H1 (cell line): ENCODE data around the gene PPP1R12B. TPM values are rescaled to one million over a fixed set of nuclear protein-coding genes. Genes with fewer than 3 reads are reported as not detected.

Experiments
- CTCF ChIA-PET: fragments of 300-600 bp; sonication (Branson Sonifier 250); formaldehyde crosslinking; loops from one replicate; lab custom pipeline; 2021; ENCODE audit not compliant: partially characterized antibody; lab: Charles Lee
- POLR2A ChIA-PET: fragments of 300-600 bp; sonication (Branson Sonifier 250); formaldehyde crosslinking; loops from one replicate; lab custom pipeline; 2021; ENCODE audit warnings: inconsistent platforms; ENCODE audit not compliant: partially characterized antibody; lab: Charles Lee
- DNase-seq, 2 experiments: peaks; one replicate each; pipeline versions ENCODE4 v3.0.0 to v3.0.0-alpha.2; 2010 to 2022; ENCODE audit warnings: low spot score in 2 of 2, low read depth in 1 of 2, mixed read lengths in 1 of 2
- FAIRE-seq: peaks from 2 replicates; lab custom pipeline; 2011; peaks lifted over from hg19 to GRCh38; lab: Jason Lieb, UNC
- H2AFZ ChIP-seq: 2 replicates; pipeline ENCODE4 v1.8.1; 2012; ENCODE audit warnings: low read length, inconsistent platforms
- H2AK5ac ChIP-seq: 2 replicates; pipeline ENCODE4 v1.6.1; 2013; ENCODE audit warnings: low read depth, low read length
- H2BK120ac ChIP-seq: replicated peaks from 2 replicates; pipeline ENCODE3; 2013; ENCODE audit warnings: low read depth, low read length, inconsistent platforms
- H2BK12ac ChIP-seq: 2 replicates; pipeline ENCODE4 v1.6.1; 2013; ENCODE audit warnings: low read depth, low read length
- H2BK15ac ChIP-seq: 2 replicates; pipeline ENCODE4 v1.6.1; 2013; ENCODE audit warnings: low read length
- H2BK20ac ChIP-seq: 2 replicates; pipeline ENCODE4 v1.6.1; 2013; ENCODE audit warnings: low read length
- H2BK5ac ChIP-seq: 2 replicates; pipeline ENCODE4 v1.6.1; 2013; ENCODE audit warnings: low read depth, low read length
- H3K14ac ChIP-seq: 2 replicates; pipeline ENCODE4 v1.6.1; 2013; ENCODE audit warnings: inconsistent platforms; ENCODE audit not compliant: insufficient read length
- H3K18ac ChIP-seq: 2 replicates; pipeline ENCODE4 v1.6.1; 2013; ENCODE audit warnings: low read length; ENCODE audit errors: extremely low read depth
- H3K23ac ChIP-seq: 2 replicates; pipeline ENCODE4 v1.6.1; 2013; ENCODE audit warnings: inconsistent platforms; ENCODE audit not compliant: insufficient read length
- H3K23me2 ChIP-seq: 2 replicates; pipeline ENCODE4 v1.6.1; 2013; ENCODE audit warnings: low read depth, low read length
- H3K27ac ChIP-seq: 2 replicates; pipeline ENCODE4 v1.6.1; 2011; ENCODE audit warnings: low read depth, low read length, inconsistent platforms
- H3K27me3 ChIP-seq, 4 experiments: replicated peaks in 1 of 4; 1 replicate in 1 of 4; 2 replicates in 3 of 4; pipeline versions ENCODE4 v1.6.1 to v1.8.1; 2011 to 2013; ENCODE audit warnings: low read length in 3 of 4, mild to moderate bottlenecking in 3 of 4, inconsistent platforms in 2 of 4, mixed read lengths in 2 of 4, moderate library complexity in 1 of 4; ENCODE audit not compliant: control insufficient read depth in 3 of 4, insufficient read depth in 3 of 4; ENCODE audit errors: extremely low read depth in 1 of 4
- H3K36me3 ChIP-seq, 4 experiments: 2 replicates each; pipeline versions ENCODE4 v1.6.1 to v1.8.1; 2011 to 2013; ENCODE audit warnings: mild to moderate bottlenecking in 4 of 4, low read length in 3 of 4, moderate library complexity in 2 of 4, control low read depth in 1 of 4, inconsistent platforms in 1 of 4; ENCODE audit not compliant: insufficient read depth in 4 of 4, control insufficient read depth in 2 of 4
- H3K4ac ChIP-seq: replicated peaks from 2 replicates; pipeline ENCODE3; 2013; ENCODE audit warnings: low read length, low read depth, mixed read lengths, inconsistent platforms; ENCODE audit not compliant: insufficient read length
- H3K4me1 ChIP-seq, 4 experiments: replicated peaks in 1 of 4; 1 replicate in 1 of 4; 2 replicates in 3 of 4; pipeline versions ENCODE4 v1.6.1 to v1.8.1; 2011 to 2013; ENCODE audit warnings: low read length in 3 of 4, inconsistent platforms in 2 of 4, mixed read lengths in 1 of 4; ENCODE audit not compliant: insufficient read depth in 4 of 4, control insufficient read depth in 3 of 4
- H3K4me2 ChIP-seq, 2 experiments: 2 replicates each; pipeline versions ENCODE4 v1.6.1 to v1.8.1; 2011 to 2013; ENCODE audit warnings: low read depth in 2 of 2, low read length in 2 of 2, control low read depth in 1 of 2, inconsistent platforms in 1 of 2, mild to moderate bottlenecking in 1 of 2; ENCODE audit not compliant: insufficient read depth in 1 of 2
- H3K4me3 ChIP-seq, 4 experiments: fragments of 200-600, 300-600 bp in 1 of 4; sonication (generic), shearing (Covaris generic), sonication (Bioruptor Twin) in 1 of 4; 2 replicates each; pipeline versions ENCODE4 v1.5.1 to v1.8.1; 2011 to 2016; ENCODE audit warnings: low read length in 4 of 4, low read depth in 3 of 4, control low read depth in 2 of 4, inconsistent platforms in 2 of 4, mild to moderate bottlenecking in 2 of 4, mixed read lengths in 1 of 4, moderate library complexity in 1 of 4; ENCODE audit not compliant: insufficient read depth in 2 of 4; ENCODE audit errors: extremely low read depth in 1 of 4
- H3K56ac ChIP-seq: replicated peaks from 2 replicates; pipeline ENCODE3; 2013; ENCODE audit warnings: low read depth, mild to moderate bottlenecking, mixed read lengths, low read length, inconsistent platforms; ENCODE audit not compliant: insufficient read length
- H3K79me1 ChIP-seq: 2 replicates; pipeline ENCODE4 v1.6.1; 2013; ENCODE audit warnings: low read depth, low read length, control low read depth
- H3K79me2 ChIP-seq, 2 experiments: 2 replicates each; pipeline versions ENCODE4 v1.6.1 to v1.8.1; 2012 to 2013; ENCODE audit warnings: low read length in 2 of 2, mild to moderate bottlenecking in 2 of 2, inconsistent platforms in 1 of 2; ENCODE audit not compliant: insufficient read depth in 2 of 2, control insufficient read depth in 1 of 2
- H3K9ac ChIP-seq, 4 experiments: replicated peaks in 1 of 4; 1 replicate in 1 of 4; 2 replicates in 3 of 4; pipeline versions ENCODE4 v1.6.1 to v1.8.1; 2011 to 2013; ENCODE audit warnings: low read depth in 3 of 4, low read length in 3 of 4, control low read depth in 2 of 4, mild to moderate bottlenecking in 2 of 4, moderate library complexity in 2 of 4, inconsistent platforms in 1 of 4; ENCODE audit errors: extremely low read depth in 1 of 4
- H3K9me3 ChIP-seq, 2 experiments: 2 replicates each; pipeline versions ENCODE4 v1.6.1 to v1.8.1; 2012 to 2013; ENCODE audit warnings: mild to moderate bottlenecking in 2 of 2, moderate library complexity in 2 of 2, control low read depth in 1 of 2, inconsistent platforms in 1 of 2, low read depth in 1 of 2, low read length in 1 of 2, mixed read lengths in 1 of 2; ENCODE audit not compliant: insufficient read depth in 2 of 2
- H4K20me1 ChIP-seq, 2 experiments: replicated peaks in 1 of 2; 2 replicates each; pipeline versions ENCODE3 to v1.8.1; 2011 to 2013; ENCODE audit warnings: inconsistent platforms in 2 of 2, low read length in 2 of 2, mild to moderate bottlenecking in 1 of 2; ENCODE audit not compliant: insufficient read depth in 2 of 2, control insufficient read depth in 1 of 2
- H4K5ac ChIP-seq: 2 replicates; pipeline ENCODE4 v1.6.1; 2013; ENCODE audit warnings: low read length, low read depth, mixed read lengths, inconsistent platforms; ENCODE audit not compliant: insufficient read length
- H4K8ac ChIP-seq: 2 replicates; pipeline ENCODE4 v1.8.0; 2013; ENCODE audit warnings: mild to moderate bottlenecking, moderate library complexity, low read length, inconsistent platforms; ENCODE audit not compliant: insufficient read depth; ENCODE audit errors: extremely low read depth
- H4K91ac ChIP-seq: replicated peaks from 2 replicates; pipeline ENCODE3; 2013; ENCODE audit warnings: low read length, mixed read lengths, inconsistent platforms; ENCODE audit not compliant: insufficient read length
- BACH1 ChIP-seq: IDR thresholded peaks from 2 replicates; pipeline ENCODE4 v1.6.1; 2012; ENCODE audit warnings: low read length, improper control_type of control experiment
- EGR1 ChIP-seq: IDR thresholded peaks from 2 replicates; pipeline ENCODE4 v1.6.1; 2011; ENCODE audit warnings: low read depth, low read length, borderline replicate concordance
- FOSL1 ChIP-seq: IDR thresholded peaks from 2 replicates; pipeline ENCODE4 v1.6.1; 2011; ENCODE audit warnings: mild to moderate bottlenecking, low read depth, low read length, moderate library complexity; ENCODE audit not compliant: insufficient read depth
- GABPA ChIP-seq: IDR thresholded peaks from 2 replicates; pipeline ENCODE4 v1.6.1; 2011; ENCODE audit warnings: mild to moderate bottlenecking, low read length, moderate library complexity, borderline replicate concordance; ENCODE audit not compliant: insufficient read depth
- HDAC2 ChIP-seq, 2 experiments: fragments of 300-600 bp in 1 of 2; sonication (generic) in 1 of 2; IDR thresholded peaks; 2 replicates each; pipeline ENCODE4 v1.6.1; 2011 to 2012; ENCODE audit warnings: low read depth in 2 of 2, low read length in 2 of 2, mild to moderate bottlenecking in 2 of 2, moderate library complexity in 2 of 2, borderline replicate concordance in 1 of 2, inconsistent platforms in 1 of 2
- POLR2A ChIP-seq, 2 experiments: IDR thresholded peaks; 1 replicate in 1 of 2; 2 replicates in 1 of 2; pipeline ENCODE4 v1.6.1; 2011; ENCODE audit warnings: low read depth in 2 of 2, low read length in 2 of 2, mild to moderate bottlenecking in 2 of 2; ENCODE audit errors: control extremely low read depth in 1 of 2
- POLR2AphosphoS5 ChIP-seq: IDR thresholded peaks from 2 replicates; pipeline ENCODE4 v1.6.1; 2011; ENCODE audit warnings: low read depth, low read length
- POU5F1 ChIP-seq: IDR thresholded peaks from 2 replicates; pipeline ENCODE4 v1.6.1; 2011; ENCODE audit warnings: low read depth, mild to moderate bottlenecking, low read length, moderate library complexity
- SIN3A ChIP-seq, 2 experiments: IDR thresholded peaks in 1 of 2; conservative IDR thresholded peaks in 1 of 2; 2 replicates each; pipeline ENCODE4 v1.6.1; 2011 to 2012; ENCODE audit warnings: low read length in 2 of 2, improper control_type of control experiment in 1 of 2, low read depth in 1 of 2, mild to moderate bottlenecking in 1 of 2
- SRF ChIP-seq: IDR thresholded peaks from 2 replicates; pipeline ENCODE4 v1.6.1; 2011; ENCODE audit warnings: mild to moderate bottlenecking, low read depth, low read length, moderate library complexity
- TBP ChIP-seq: IDR thresholded peaks from 2 replicates; pipeline ENCODE4 v1.6.1; 2011; ENCODE audit warnings: low read depth, low read length, improper control_type of control experiment
- ZNF274 ChIP-seq: IDR thresholded peaks from 2 replicates; pipeline ENCODE4 v1.7.0; 2012; ENCODE audit warnings: low read length, borderline replicate concordance; ENCODE audit errors: extremely low read depth
- WGBS, 2 experiments: shearing (Covaris generic) in 1 of 2; methylation state at CpG; one replicate each; pipeline versions ENCODE4 v1.1.6 to v1.1.7; 2013 to 2015; ENCODE audit warnings: low lambda C conversion rate in 2 of 2, mixed read lengths in 2 of 2, inconsistent platforms in 1 of 2, low coverage in 1 of 2, missing lambda C conversion rate in 1 of 2; ENCODE audit not compliant: insufficient replicate concordance in 2 of 2, insufficient coverage in 1 of 2, insufficient read length in 1 of 2; ENCODE audit errors: extremely low coverage in 1 of 2, missing lambda C conversion rate in 1 of 2; 5-methylcytosine and 5-hydroxymethylcytosine counted together
- polyA plus RNA-seq, 7 experiments: library from polyadenylated mRNA; depleted of rRNA in 3 of 7; stranded (reverse) in 5 of 7; unstranded in 2 of 7; fragments of >200 nt in 5 of 7; fragments of 200-250 nt in 2 of 7; gene quantifications; 1 replicate in 5 of 7; 2 replicates in 1 of 7; 4 replicates in 1 of 7; pipeline versions ENCODE4 v1.2.1 to v1.2.3, GENCODE V29; 2011 to 2013; ENCODE audit warnings: missing spikeins in 2 of 7, mixed read lengths in 2 of 7
- total RNA-seq: library from RNA; stranded (reverse); fragmentation: NEBNext Ultra II Directional; extraction: Animal tissue kit (Norgen Biotek cat#: 25700); gene quantifications from 2 replicates; pipeline ENCODE4 v1.2.1, GENCODE V29; 2021

The PPP1R12B gene
- total and polyA plus RNA-seq, 2 of the 8 experiments (the other 6 are each of a cell fraction or from before 2014, with no cell fraction given) = 7.9 to 18.7 TPM

DNA sequence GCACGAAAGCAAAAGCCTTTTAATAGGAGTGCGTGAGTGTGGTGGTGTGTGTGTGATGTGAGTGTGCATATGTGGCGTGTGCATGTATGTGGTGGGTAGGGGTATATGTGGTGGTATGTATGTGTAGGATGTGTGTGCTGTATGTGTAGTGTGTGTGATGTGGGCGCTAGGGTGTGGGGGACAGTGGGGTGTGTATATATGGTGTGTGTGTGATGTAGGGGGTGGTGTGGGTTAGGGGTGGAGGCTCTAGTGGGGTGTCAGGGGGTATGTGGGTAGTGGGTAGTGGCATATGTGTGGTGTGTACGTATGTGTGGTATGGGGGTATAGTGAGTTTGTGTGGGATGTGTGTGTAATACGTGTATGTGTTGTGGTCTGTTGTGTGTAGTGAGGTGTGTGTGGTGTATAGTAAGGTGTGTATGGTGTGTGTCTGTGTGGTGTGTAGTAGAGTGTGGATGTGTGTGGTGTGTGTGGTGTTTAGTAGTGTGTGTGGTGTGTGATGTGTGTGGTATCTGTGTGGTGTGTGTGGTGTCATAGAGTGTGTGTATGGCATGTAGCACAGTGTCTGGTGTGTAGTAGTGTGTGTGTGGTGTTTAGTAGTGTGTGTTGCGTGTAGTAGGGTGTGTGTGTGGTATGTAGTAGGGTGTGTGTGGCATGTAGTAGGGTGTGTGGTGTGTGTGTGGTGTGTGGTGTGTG is 275.7 kb downstream of the PPP1R12B start:
- Histone ChIP-seq H2BK20ac (peak overlapping the region; percentile 49; the same call in 1 of the 2 replicates), H3K14ac (peak overlapping the region; percentile 50), H3K23ac (peak overlapping the region; percentile 5), H2BK15ac (peak overlapping the region; percentile 61), H2BK5ac (peak overlapping the region; percentile 3; the same call in 1 of the 2 replicates), H3K23me2 (peaks cover 11% of the 10 kb centered on the region; the same call in 1 of the 2 replicates), H3K4me2 (no peak overlapping the region), H3K4me1 (peaks cover 0 to 13% (median 6%) of the 10 kb centered on the region in 4 experiments; a peak in 6 of 7 replicates), H3K4me3 (no peak overlapping the region), H3K56ac (peak overlapping the region; percentile 100), H3K9ac (peak overlapping the region in 1 of 4 experiments; percentile 42; a peak in 1 of 7 replicates), H3K9me3 (no peaks in the 10 kb centered on the region), H4K20me1 (peaks cover 0 to 7% of the 10 kb centered on the region in 2 experiments), H3K27ac (no peak overlapping the region), H3K18ac (no peak overlapping the region), H3K27me3 (no peaks in the 10 kb centered on the region), H2BK12ac (peak overlapping the region; percentile 82), H4K8ac (peak overlapping the region; percentile 68), H3K36me3 (no peaks in the 10 kb centered on the region; a peak in 1 of 8 replicates), H2BK120ac (peak overlapping the region; percentile 68), H2AK5ac (peak overlapping the region; percentile 79), H3K79me2 (no peaks in the 10 kb centered on the region), H3K4ac (peak overlapping the region; percentile 94), H4K91ac (peak overlapping the region; percentile 99), H3K79me1 (peaks cover 7% of the 10 kb centered on the region), H2AFZ (no peak overlapping the region), H4K5ac (no peak overlapping the region)
- POLR2A ChIA-PET = interaction anchor here (0.6 kb wide), 1 partner anchor 184 kb away, joined by 3 read pairs; no protein-coding TSS in a partner anchor
- CTCF ChIA-PET = interaction anchor here (1.0 to 2.1 kb wide), 6 partner anchors 10 to 439 kb away, joined by 3 to 7 read pairs (median 4); partner anchors contain the start of gene SYT2
- 94 to 100% methylated on average over 3 to 7 of the region's 7 CpGs for WGBS, 2 experiments
- no peak for FAIRE-seq
- no peak for DNase-seq
- no peak for TF ChIP-seq HDAC2 (IDR thresholded peaks at IDR 0.05; ENCODE audit: borderline replicate concordance in 1 of 2, low read depth in 2 of 2, low read length in 2 of 2)
- no peak for TF ChIP-seq GABPA
- no peak for TF ChIP-seq POLR2AphosphoS5
- no peak for TF ChIP-seq POU5F1
- no peak for TF ChIP-seq EGR1
- TF ChIP-seq SIN3A (conservative IDR thresholded peaks at IDR 0.05 in 1 of 2, IDR thresholded peaks at IDR 0.05 in 1 of 2; ENCODE audit: low read depth in 1 of 2, low read length in 2 of 2) = no peak
- TF ChIP-seq SRF = no peak
- TF ChIP-seq ZNF274 = no peak
- TF ChIP-seq POLR2A (IDR thresholded peaks at IDR 0.05; ENCODE audit: control extremely low read depth in 1 of 2, low read depth in 2 of 2, low read length in 2 of 2) = no peak
- no peak for TF ChIP-seq TBP
- TF ChIP-seq FOSL1 = no peak
- no peak for TF ChIP-seq BACH1
